PC-9 (cell line): Measurements from ENCODE around the gene MRPS22.

ENCODE experiments used
- EZH2 ChIP-seq: fragments of 200-600 bp; sonication (generic); IDR thresholded peaks from 2 replicates; pipeline ENCODE4 v1.8.0; 2017; ENCODE audit warnings: antibody characterized with exemption, low read depth
- TF ChIP-seq, protein P1 (sequence below): fragments of 200-600 bp; sonication (generic); conservative IDR thresholded peaks from 2 replicates; pipeline ENCODE4 v1.6.1; 2017; ENCODE audit warnings: mixed run types, antibody characterized with exemption, mild to moderate bottlenecking, moderate library complexity

GRCh38 chr3:139332092-139332491 lies 11.7 kb upstream of the MRPS22 start:
- TF ChIP-seq, protein P1, sequence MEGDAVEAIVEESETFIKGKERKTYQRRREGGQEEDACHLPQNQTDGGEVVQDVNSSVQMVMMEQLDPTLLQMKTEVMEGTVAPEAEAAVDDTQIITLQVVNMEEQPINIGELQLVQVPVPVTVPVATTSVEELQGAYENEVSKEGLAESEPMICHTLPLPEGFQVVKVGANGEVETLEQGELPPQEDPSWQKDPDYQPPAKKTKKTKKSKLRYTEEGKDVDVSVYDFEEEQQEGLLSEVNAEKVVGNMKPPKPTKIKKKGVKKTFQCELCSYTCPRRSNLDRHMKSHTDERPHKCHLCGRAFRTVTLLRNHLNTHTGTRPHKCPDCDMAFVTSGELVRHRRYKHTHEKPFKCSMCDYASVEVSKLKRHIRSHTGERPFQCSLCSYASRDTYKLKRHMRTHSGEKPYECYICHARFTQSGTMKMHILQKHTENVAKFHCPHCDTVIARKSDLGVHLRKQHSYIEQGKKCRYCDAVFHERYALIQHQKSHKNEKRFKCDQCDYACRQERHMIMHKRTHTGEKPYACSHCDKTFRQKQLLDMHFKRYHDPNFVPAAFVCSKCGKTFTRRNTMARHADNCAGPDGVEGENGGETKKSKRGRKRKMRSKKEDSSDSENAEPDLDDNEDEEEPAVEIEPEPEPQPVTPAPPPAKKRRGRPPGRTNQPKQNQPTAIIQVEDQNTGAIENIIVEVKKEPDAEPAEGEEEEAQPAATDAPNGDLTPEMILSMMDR = no peak
- no peak for TF ChIP-seq EZH2
